Psoas muscle (tissue), 8 donors: ENCODE data around the gene LAP3. TPM values are rescaled to one million over a fixed set of nuclear protein-coding genes. Genes with fewer than 3 reads are reported as not detected.
A peak's percentile ranks its signal among the peaks of the same experiment; 100 is the strongest.
"Not testable (repeated sequence)": the region's sequence is repeated elsewhere in the genome, so short reads cannot be mapped to it uniquely, and the experiment has no call there.

Experiments
- ATAC-seq, 4 donors: fragments of 200-7000 bp; cut with Tn5 transposase; one replicate each; pipeline ENCODE4 v1.9.1; 2020; ENCODE audit warnings: moderate library complexity in 3 of 4, mild to moderate bottlenecking in 2 of 4
- DNase-seq, 2 donors: peaks; one replicate each; pipeline ENCODE4 v3.0.0-alpha.2; 2020
- H3K27ac ChIP-seq: fragments of 200-600 bp; one replicate; pipeline ENCODE4 v1.8.0; 2022
- H3K27me3 ChIP-seq, 3 donors: fragments of 200-600 bp in 1 of 3; one replicate each; pipeline versions ENCODE4 v1.6.1 to v1.8.0; 2013 to 2022; ENCODE audit warnings: low read length in 2 of 3, mild to moderate bottlenecking in 2 of 3, moderate library complexity in 1 of 3; ENCODE audit not compliant: insufficient read depth in 3 of 3
- H3K36me3 ChIP-seq, 2 donors: fragments of 200-600 bp in 1 of 2; one replicate each; pipeline versions ENCODE4 v1.6.1 to v1.8.0; 2013 to 2022; ENCODE audit warnings: low read depth in 1 of 2, mild to moderate bottlenecking in 1 of 2, moderate library complexity in 1 of 2; ENCODE audit not compliant: insufficient read depth in 1 of 2
- H3K4me1 ChIP-seq: fragments of 200-600 bp; one replicate; pipeline ENCODE4 v1.8.0; 2022
- H3K4me3 ChIP-seq: fragments of 200-600 bp; one replicate; pipeline ENCODE4 v1.8.0; 2022; ENCODE audit warnings: mild to moderate bottlenecking
- H3K9me3 ChIP-seq: fragments of 200-600 bp; one replicate; pipeline ENCODE4 v1.8.0; 2022
- WGBS, 3 donors: extraction: QIAGEN DNeasy Blood & Tissue Kit; methylation state at CpG; one replicate each; pipeline versions ENCODE4 v1.1.6 to v1.1.7; 2013; 5-methylcytosine and 5-hydroxymethylcytosine counted together
- intact Hi-C, 2 donors: fragments of 100-400 bp; cut with DNase I; formaldehyde crosslinking; loops; one replicate each; pipeline versions ENCODE4 v1.11.0 to v1.14.2; 2022
- polyA plus RNA-seq, 3 donors: library from polyadenylated mRNA; stranded (reverse); fragments of 200-250 nt; gene quantifications; one replicate each; pipeline ENCODE4 v1.2.3, GENCODE V29; 2013
- total RNA-seq, 4 donors: library from RNA; stranded (reverse); fragmentation: NEBNext Ultra II Directional in 2 of 4; extraction: Animal tissue kit (Norgen Biotek cat#: 25700) in 2 of 4; gene quantifications; one replicate each; pipeline versions ENCODE4 v1.2.1 to v1.2.4, GENCODE V29; 2021 to 2023
- TF ChIP-seq, protein P1 (sequence below): fragments of 200-600 bp; IDR thresholded peaks from one replicate; pipeline ENCODE4 v1.8.0; 2022; ENCODE audit warnings: antibody characterized with exemption
- donor health status: healthy with polysubstance abuse.
- donor health status: DM: no; HTN: no; CAD: no; lungs with moderate emphysema.
- donor health status: Bipolar disorder and iron deficiency.
- donor health status: healthy.
- donor health status: DM: yes; HTN: yes; CAD: no.
- donor health status: DM: no; HTN: no; CAD: no.
- donor health status: DM: no; HTN: no; CAD: no.
- donor health status: DM: yes; HTN: yes; CAD: no.

The LAP3 gene
- total and polyA plus RNA-seq, 7 donors, result 44.6 to 82.4 (median 61.4) TPM

- TF ChIP-seq, protein P1, sequence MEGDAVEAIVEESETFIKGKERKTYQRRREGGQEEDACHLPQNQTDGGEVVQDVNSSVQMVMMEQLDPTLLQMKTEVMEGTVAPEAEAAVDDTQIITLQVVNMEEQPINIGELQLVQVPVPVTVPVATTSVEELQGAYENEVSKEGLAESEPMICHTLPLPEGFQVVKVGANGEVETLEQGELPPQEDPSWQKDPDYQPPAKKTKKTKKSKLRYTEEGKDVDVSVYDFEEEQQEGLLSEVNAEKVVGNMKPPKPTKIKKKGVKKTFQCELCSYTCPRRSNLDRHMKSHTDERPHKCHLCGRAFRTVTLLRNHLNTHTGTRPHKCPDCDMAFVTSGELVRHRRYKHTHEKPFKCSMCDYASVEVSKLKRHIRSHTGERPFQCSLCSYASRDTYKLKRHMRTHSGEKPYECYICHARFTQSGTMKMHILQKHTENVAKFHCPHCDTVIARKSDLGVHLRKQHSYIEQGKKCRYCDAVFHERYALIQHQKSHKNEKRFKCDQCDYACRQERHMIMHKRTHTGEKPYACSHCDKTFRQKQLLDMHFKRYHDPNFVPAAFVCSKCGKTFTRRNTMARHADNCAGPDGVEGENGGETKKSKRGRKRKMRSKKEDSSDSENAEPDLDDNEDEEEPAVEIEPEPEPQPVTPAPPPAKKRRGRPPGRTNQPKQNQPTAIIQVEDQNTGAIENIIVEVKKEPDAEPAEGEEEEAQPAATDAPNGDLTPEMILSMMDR, result peak; percentile 17
- 46 to 64% (median 58%) methylated on average over 1 of the region's 1 CpG for WGBS, 3 donors
- no peaks in the 10 kb centered on the region for H3K36me3 ChIP-seq
- no peak overlapping the region for H3K27ac ChIP-seq
- H3K9me3 ChIP-seq, result no peaks in the 10 kb centered on the region
- no peaks in the 10 kb centered on the region for H3K27me3 ChIP-seq
- ATAC-seq, result peak in 1 of 4 donors; percentile 51
- no peak overlapping the region for H3K4me3 ChIP-seq
- intact Hi-C loops, result no loop called here
- no peaks in the 10 kb centered on the region for H3K4me1 ChIP-seq
- no peak for DNase-seq
Measured at GRCh38 chr4:17562157-17562556, 14.8 kb upstream of the LAP3 start.

DNA sequence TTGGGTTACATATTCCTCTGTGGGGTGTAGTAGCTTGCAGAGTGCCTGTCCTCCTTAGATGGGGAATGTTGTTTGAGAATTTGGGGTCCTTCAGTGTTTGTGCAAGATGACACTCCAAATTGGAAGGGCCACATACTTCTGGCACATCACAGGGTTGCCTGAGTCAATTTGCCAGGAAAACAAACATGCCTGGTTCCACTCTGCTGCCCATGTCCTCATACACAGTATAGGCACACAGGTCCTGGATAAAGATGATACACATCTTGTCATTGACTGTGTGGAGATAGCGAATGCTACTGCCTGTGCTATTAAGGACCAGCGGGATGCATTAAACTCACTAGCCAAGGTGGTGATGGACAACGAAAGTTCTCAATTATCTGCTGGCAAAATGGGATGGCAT lies 11.2 kb upstream of the LAP3 start:
- no peak overlapping the region for H3K4me3 ChIP-seq
- intact Hi-C loops, result no loop called here
- DNase-seq (no peak), ATAC-seq (no peak)
- H3K27me3 ChIP-seq, result no peaks in the 10 kb centered on the region
- 85 to 97% (median 92%) methylated on average over 3 of the region's 3 CpGs for WGBS, 3 donors
- TF ChIP-seq, protein P1, result no peak
- no peaks in the 10 kb centered on the region for H3K4me1 ChIP-seq
- no peaks in the 10 kb centered on the region for H3K9me3 ChIP-seq
- no peak overlapping the region for H3K27ac ChIP-seq
- no peaks in the 10 kb centered on the region for H3K36me3 ChIP-seq

- intact Hi-C loops, result no loop called here
- no peak overlapping the region for H3K27ac ChIP-seq
- TF ChIP-seq, protein P1, result no peak
- ATAC-seq, result no peak
- no peak for DNase-seq
- H3K27me3 ChIP-seq, result no peaks in the 10 kb centered on the region
- no peaks in the 10 kb centered on the region for H3K4me1 ChIP-seq
- 41 to 53% (median 45%) methylated on average over 2 of the region's 2 CpGs for WGBS, 3 donors
- H3K36me3 ChIP-seq, result no peaks in the 10 kb centered on the region
- H3K4me3 ChIP-seq, result no peak overlapping the region
- H3K9me3 ChIP-seq, result no peaks in the 10 kb centered on the region
Measured at GRCh38 chr4:17567271-17567670, 9.7 kb upstream of the LAP3 start.

DNA sequence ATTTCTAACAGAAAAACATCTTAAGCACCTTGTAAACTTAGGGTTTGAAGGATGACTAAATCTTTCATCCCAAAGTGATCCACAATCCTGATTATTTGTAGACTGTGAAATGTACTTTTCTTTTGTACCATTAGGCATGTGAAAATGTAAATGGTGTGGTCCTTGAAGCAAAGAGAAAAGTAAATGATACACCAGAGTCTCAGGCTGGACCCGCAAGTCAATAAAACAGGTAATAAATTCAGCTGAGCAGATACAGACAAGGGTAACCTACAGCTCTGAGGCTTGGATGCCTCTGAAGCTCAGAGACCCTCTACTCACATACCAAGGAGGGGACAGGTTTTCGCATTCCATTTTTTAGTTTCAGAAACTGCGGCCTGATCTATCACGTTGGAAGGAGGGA lies 2.8 kb upstream of the LAP3 start:
- no peaks in the 10 kb centered on the region for H3K9me3 ChIP-seq
- peaks cover 11% of the 10 kb centered on the region for H3K4me1 ChIP-seq
- H3K36me3 ChIP-seq, result peaks cover 0 to 2% of the 10 kb centered on the region in 2 donors
- 87 to 91% (median 90%) methylated on average over 4 of the region's 4 CpGs for WGBS, 3 donors
- no peak for ATAC-seq
- no peak overlapping the region for H3K4me3 ChIP-seq
- intact Hi-C loops, result loop anchor here in 1 of 2 donors (10.0 kb wide), 2 partner anchors 61 to 231 kb away; no protein-coding TSS in a partner anchor
- no peak overlapping the region for H3K27ac ChIP-seq
- no peaks in the 10 kb centered on the region for H3K27me3 ChIP-seq
- TF ChIP-seq, protein P1, result no peak
- no peak for DNase-seq

GRCh38 chr4:17575177-17575576 lies 1.8 kb upstream of the LAP3 start:
- not testable (repeated sequence) for H3K4me3 ChIP-seq, ATAC-seq, H3K27me3 ChIP-seq, H3K9me3 ChIP-seq, H3K27ac ChIP-seq, DNase-seq
- 83 to 89% (median 86%) methylated on average over 12 of the region's 12 CpGs for WGBS, 3 donors
- Histone ChIP-seq H3K4me1 (peaks cover 11% of the 10 kb centered on the region), H3K36me3 (peaks cover 0 to 12% of the 10 kb centered on the region in 2 donors)
- intact Hi-C loops, result loop anchor here (5.0 to 10.0 kb wide), 4 partner anchors 37 to 447 kb away; partner anchors contain the start of genes LCORL (in 1 of the 2) and MED28 (in 1 of the 2)
